Liver (tissue), 9 donors: ENCODE measurements around the gene ATG2B. TPM values are rescaled to one million over a fixed set of nuclear protein-coding genes. Genes with fewer than 3 reads are reported as not detected.

Experiments used
- DNase-seq: peaks from one replicate; pipeline ENCODE4 v3.0.0-alpha.2; 2017; ENCODE audit warnings: low spot score
- H3K27ac ChIP-seq, 2 donors: one replicate each; pipeline ENCODE4 v1.7.0; 2013; ENCODE audit warnings: inconsistent platforms in 2 of 2, low read length in 2 of 2, control low read depth in 1 of 2, low read depth in 1 of 2, mild to moderate bottlenecking in 1 of 2
- H3K27me3 ChIP-seq, 4 donors: one replicate each; pipeline versions ENCODE4 v1.6.1 to v1.7.0; 2013; ENCODE audit warnings: low read length in 3 of 4, inconsistent platforms in 1 of 4, mild to moderate bottlenecking in 1 of 4, moderate library complexity in 1 of 4; ENCODE audit not compliant: control insufficient read depth in 4 of 4, insufficient read depth in 4 of 4
- H3K36me3 ChIP-seq, 4 donors: one replicate each; pipeline versions ENCODE4 v1.6.1 to v1.7.0; 2013; ENCODE audit warnings: low read length in 3 of 4, mild to moderate bottlenecking in 3 of 4, low read depth in 1 of 4, moderate library complexity in 1 of 4; ENCODE audit not compliant: control insufficient read depth in 4 of 4, insufficient read depth in 3 of 4
- H3K4me1 ChIP-seq, 4 donors: one replicate each; pipeline versions ENCODE4 v1.6.1 to v1.7.0; 2013; ENCODE audit warnings: low read length in 3 of 4, mild to moderate bottlenecking in 3 of 4, moderate library complexity in 1 of 4; ENCODE audit not compliant: control insufficient read depth in 4 of 4, insufficient read depth in 4 of 4
- H3K4me3 ChIP-seq, 3 donors: one replicate each; pipeline versions ENCODE4 v1.6.1 to v1.7.0; 2013; ENCODE audit warnings: low read length in 3 of 3, control low read depth in 1 of 3, low read depth in 1 of 3, mild to moderate bottlenecking in 1 of 3
- H3K9ac ChIP-seq, 2 donors: one replicate each; pipeline ENCODE4 v1.7.0; 2013; ENCODE audit warnings: low read length in 2 of 2, mild to moderate bottlenecking in 2 of 2, moderate library complexity in 2 of 2, control low read depth in 1 of 2, low read depth in 1 of 2
- H3K9me3 ChIP-seq, 4 donors: one replicate each; pipeline versions ENCODE4 v1.6.1 to v1.7.0; 2013; ENCODE audit warnings: low read length in 3 of 4; ENCODE audit not compliant: control insufficient read depth in 4 of 4
- EGR1 ChIP-seq, 2 donors: IDR thresholded peaks; 2 replicates each; pipeline ENCODE4 v1.6.1; 2016 to 2018; ENCODE audit warnings: antibody characterized with exemption in 2 of 2, low read depth in 2 of 2
- FOXA1 ChIP-seq: IDR thresholded peaks from 2 replicates; pipeline ENCODE4 v1.6.1; 2016; ENCODE audit warnings: antibody characterized with exemption
- FOXA2 ChIP-seq: IDR thresholded peaks from 2 replicates; pipeline ENCODE4 v1.6.1; 2016; ENCODE audit warnings: antibody characterized with exemption
- GABPA ChIP-seq, 2 donors: IDR thresholded peaks in 1 of 2; conservative IDR thresholded peaks in 1 of 2; 2 replicates each; pipeline ENCODE4 v1.6.1; 2016; ENCODE audit warnings: antibody characterized with exemption in 2 of 2, mild to moderate bottlenecking in 1 of 2, moderate library complexity in 1 of 2
- HNF4A ChIP-seq, 2 donors: conservative IDR thresholded peaks; 2 replicates each; pipeline ENCODE4 v1.6.1; 2016; ENCODE audit warnings: antibody characterized with exemption in 2 of 2, mild to moderate bottlenecking in 2 of 2
- HNF4G ChIP-seq: IDR thresholded peaks from 2 replicates; pipeline ENCODE4 v1.6.1; 2016; ENCODE audit warnings: antibody characterized with exemption
- JUND ChIP-seq, 2 donors: IDR thresholded peaks; 2 replicates each; pipeline ENCODE4 v1.6.1; 2016; ENCODE audit warnings: antibody characterized with exemption in 2 of 2
- MAX ChIP-seq: IDR thresholded peaks from 2 replicates; pipeline ENCODE4 v1.6.1; 2016; ENCODE audit warnings: antibody characterized with exemption
- NR2F2 ChIP-seq: IDR thresholded peaks from 2 replicates; pipeline ENCODE4 v1.6.1; 2016; ENCODE audit warnings: antibody characterized with exemption
- RAD21 ChIP-seq, 2 donors: IDR thresholded peaks; 2 replicates each; pipeline ENCODE4 v1.6.1; 2016; ENCODE audit warnings: antibody characterized with exemption in 2 of 2, mild to moderate bottlenecking in 2 of 2
- RXRA ChIP-seq, 2 donors: IDR thresholded peaks; 2 replicates each; pipeline ENCODE4 v1.6.1; 2017 to 2018; ENCODE audit warnings: antibody characterized with exemption in 2 of 2, mild to moderate bottlenecking in 1 of 2
- SP1 ChIP-seq: IDR thresholded peaks from 2 replicates; pipeline ENCODE4 v1.6.1; 2018; ENCODE audit warnings: antibody characterized with exemption, mild to moderate bottlenecking
- TAF1 ChIP-seq: conservative IDR thresholded peaks from 2 replicates; pipeline ENCODE4 v1.6.1; 2016; ENCODE audit warnings: antibody characterized with exemption, mild to moderate bottlenecking
- YY1 ChIP-seq: IDR thresholded peaks from 2 replicates; pipeline ENCODE4 v1.6.1; 2016; ENCODE audit warnings: antibody characterized with exemption, mild to moderate bottlenecking
- WGBS: extraction: QIAGEN DNeasy Blood & Tissue Kit; methylation state at CpG from one replicate; pipeline ENCODE4 v1.1.7; 2013; 5-methylcytosine and 5-hydroxymethylcytosine counted together
- polyA plus RNA-seq, 2 donors: library from polyadenylated mRNA; stranded (reverse) in 1 of 2; unstranded in 1 of 2; fragments of 200-250 nt in 1 of 2; fragments of >200 nt in 1 of 2; fragmentation: Nextera tagmentation in 1 of 2; extraction: Ambion mirVana in 1 of 2; gene quantifications; one replicate each; pipeline versions ENCODE4 v1.2.1 to v1.2.3, GENCODE V29; 2013 to 2015
- total RNA-seq, 2 donors: library from RNA; depleted of rRNA; stranded (reverse); fragments of >200 nt; gene quantifications; one replicate each; pipeline ENCODE4 v1.2.3, GENCODE V29; 2014
- TF ChIP-seq, protein P1 (sequence below): IDR thresholded peaks from 2 replicates; pipeline ENCODE4 v1.6.1; 2016; ENCODE audit warnings: antibody characterized with exemption, mild to moderate bottlenecking
- TF ChIP-seq, protein P2 (sequence below): IDR thresholded peaks from 2 replicates; pipeline ENCODE4 v1.6.1; 2016; ENCODE audit warnings: antibody characterized with exemption
- TF ChIP-seq, protein P3 (sequence below): fragments of 150-350 bp; IDR thresholded peaks from 2 replicates; pipeline ENCODE4 v1.5.1; 2017; ENCODE audit warnings: improper control_type of control experiment, low read depth, low read length; ENCODE audit not compliant: missing input control
- donor health status: healthy.
- donor health status: healthy.
- donor health status: healthy.
- donor health status: healthy.
- donor health status: healthy.

Gene ATG2B
- total and polyA plus RNA-seq, 4 donors = 4.7 to 36.0 (median 20.5) TPM

- Histone ChIP-seq H3K4me1 (peaks cover 0 to 13% (median 9%) of the 10 kb centered on the region in 4 donors), H3K36me3 (no peaks in the 10 kb centered on the region), H3K27me3 (no peaks in the 10 kb centered on the region), H3K9ac (no peak overlapping the region), H3K4me3 (no peak overlapping the region), H3K9me3 (no peaks in the 10 kb centered on the region), H3K27ac (no peak overlapping the region)
- TF ChIP-seq HNF4A (conservative IDR thresholded peaks at IDR 0.05) (no peak), HNF4G (no peak), SP1 (no peak), NR2F2 (no peak), YY1 (no peak), RXRA (IDR thresholded peaks at IDR 0.05) (no peak), EGR1 (IDR thresholded peaks at IDR 0.05; ENCODE audit: low read depth in 2 of 2) (no peak), FOXA2 (no peak), MAX (no peak), GABPA (IDR thresholded peaks at IDR 0.05 in 1 of 2, conservative IDR thresholded peaks at IDR 0.05 in 1 of 2) (no peak), RAD21 (IDR thresholded peaks at IDR 0.05) (no peak)
- TF ChIP-seq, protein P1, sequence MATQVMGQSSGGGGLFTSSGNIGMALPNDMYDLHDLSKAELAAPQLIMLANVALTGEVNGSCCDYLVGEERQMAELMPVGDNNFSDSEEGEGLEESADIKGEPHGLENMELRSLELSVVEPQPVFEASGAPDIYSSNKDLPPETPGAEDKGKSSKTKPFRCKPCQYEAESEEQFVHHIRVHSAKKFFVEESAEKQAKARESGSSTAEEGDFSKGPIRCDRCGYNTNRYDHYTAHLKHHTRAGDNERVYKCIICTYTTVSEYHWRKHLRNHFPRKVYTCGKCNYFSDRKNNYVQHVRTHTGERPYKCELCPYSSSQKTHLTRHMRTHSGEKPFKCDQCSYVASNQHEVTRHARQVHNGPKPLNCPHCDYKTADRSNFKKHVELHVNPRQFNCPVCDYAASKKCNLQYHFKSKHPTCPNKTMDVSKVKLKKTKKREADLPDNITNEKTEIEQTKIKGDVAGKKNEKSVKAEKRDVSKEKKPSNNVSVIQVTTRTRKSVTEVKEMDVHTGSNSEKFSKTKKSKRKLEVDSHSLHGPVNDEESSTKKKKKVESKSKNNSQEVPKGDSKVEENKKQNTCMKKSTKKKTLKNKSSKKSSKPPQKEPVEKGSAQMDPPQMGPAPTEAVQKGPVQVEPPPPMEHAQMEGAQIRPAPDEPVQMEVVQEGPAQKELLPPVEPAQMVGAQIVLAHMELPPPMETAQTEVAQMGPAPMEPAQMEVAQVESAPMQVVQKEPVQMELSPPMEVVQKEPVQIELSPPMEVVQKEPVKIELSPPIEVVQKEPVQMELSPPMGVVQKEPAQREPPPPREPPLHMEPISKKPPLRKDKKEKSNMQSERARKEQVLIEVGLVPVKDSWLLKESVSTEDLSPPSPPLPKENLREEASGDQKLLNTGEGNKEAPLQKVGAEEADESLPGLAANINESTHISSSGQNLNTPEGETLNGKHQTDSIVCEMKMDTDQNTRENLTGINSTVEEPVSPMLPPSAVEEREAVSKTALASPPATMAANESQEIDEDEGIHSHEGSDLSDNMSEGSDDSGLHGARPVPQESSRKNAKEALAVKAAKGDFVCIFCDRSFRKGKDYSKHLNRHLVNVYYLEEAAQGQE = no peak
- TF ChIP-seq, protein P2, sequence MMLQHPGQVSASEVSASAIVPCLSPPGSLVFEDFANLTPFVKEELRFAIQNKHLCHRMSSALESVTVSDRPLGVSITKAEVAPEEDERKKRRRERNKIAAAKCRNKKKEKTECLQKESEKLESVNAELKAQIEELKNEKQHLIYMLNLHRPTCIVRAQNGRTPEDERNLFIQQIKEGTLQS = no peak
- TF ChIP-seq, protein P3, sequence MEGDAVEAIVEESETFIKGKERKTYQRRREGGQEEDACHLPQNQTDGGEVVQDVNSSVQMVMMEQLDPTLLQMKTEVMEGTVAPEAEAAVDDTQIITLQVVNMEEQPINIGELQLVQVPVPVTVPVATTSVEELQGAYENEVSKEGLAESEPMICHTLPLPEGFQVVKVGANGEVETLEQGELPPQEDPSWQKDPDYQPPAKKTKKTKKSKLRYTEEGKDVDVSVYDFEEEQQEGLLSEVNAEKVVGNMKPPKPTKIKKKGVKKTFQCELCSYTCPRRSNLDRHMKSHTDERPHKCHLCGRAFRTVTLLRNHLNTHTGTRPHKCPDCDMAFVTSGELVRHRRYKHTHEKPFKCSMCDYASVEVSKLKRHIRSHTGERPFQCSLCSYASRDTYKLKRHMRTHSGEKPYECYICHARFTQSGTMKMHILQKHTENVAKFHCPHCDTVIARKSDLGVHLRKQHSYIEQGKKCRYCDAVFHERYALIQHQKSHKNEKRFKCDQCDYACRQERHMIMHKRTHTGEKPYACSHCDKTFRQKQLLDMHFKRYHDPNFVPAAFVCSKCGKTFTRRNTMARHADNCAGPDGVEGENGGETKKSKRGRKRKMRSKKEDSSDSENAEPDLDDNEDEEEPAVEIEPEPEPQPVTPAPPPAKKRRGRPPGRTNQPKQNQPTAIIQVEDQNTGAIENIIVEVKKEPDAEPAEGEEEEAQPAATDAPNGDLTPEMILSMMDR = no peak
- DNase-seq = no peak
- 95% methylated on average over 7 of the region's 7 CpGs for WGBS
Measured at GRCh38 chr14:96394047-96394815, 31.1 kb upstream of the ATG2B start.

GRCh38 chr14:96393071-96393691, 30.0 kb upstream of the ATG2B start:
- H3K27ac ChIP-seq = no peak overlapping the region
- H3K36me3 ChIP-seq = no peaks in the 10 kb centered on the region
- WGBS = 92% methylated on average over 5 of the region's 5 CpGs
- H3K9ac ChIP-seq = no peak overlapping the region
- no peaks in the 10 kb centered on the region for H3K9me3 ChIP-seq
- H3K4me1 ChIP-seq = peaks cover 0 to 13% (median 9%) of the 10 kb centered on the region in 4 donors
- no peaks in the 10 kb centered on the region for H3K27me3 ChIP-seq
- H3K4me3 ChIP-seq = no peak overlapping the region
- DNase-seq = no peak
- no peak for TF ChIP-seq RAD21 (IDR thresholded peaks at IDR 0.05)
- TF ChIP-seq MAX = no peak
- no peak for TF ChIP-seq RXRA (IDR thresholded peaks at IDR 0.05)
- no peak for TF ChIP-seq TAF1
- TF ChIP-seq JUND (IDR thresholded peaks at IDR 0.05) = no peak
- TF ChIP-seq YY1 = no peak
- TF ChIP-seq, protein P1 = no peak
- no peak for TF ChIP-seq NR2F2
- TF ChIP-seq EGR1 (IDR thresholded peaks at IDR 0.05; ENCODE audit: low read depth in 2 of 2) = no peak
- TF ChIP-seq SP1 = no peak
- no peak for TF ChIP-seq FOXA1
- TF ChIP-seq GABPA (IDR thresholded peaks at IDR 0.05 in 1 of 2, conservative IDR thresholded peaks at IDR 0.05 in 1 of 2) = no peak
- TF ChIP-seq, protein P2 = no peak
- no peak for TF ChIP-seq HNF4G
